ENCODE results near the gene NOC2L. TPM values are rescaled to one million over a fixed set of nuclear protein-coding genes. Genes with fewer than 3 reads are reported as not detected.
"Not testable (repeated sequence)": the region's sequence is repeated elsewhere in the genome, so short reads cannot be mapped to it uniquely, and the experiment has no call there.

Gene NOC2L
- total and polyA plus RNA-seq, 2 donors (not counting 3 experiments of a cell fraction or from before 2014, with no cell fraction given): 55.3 to 87.9 TPM

DNA sequence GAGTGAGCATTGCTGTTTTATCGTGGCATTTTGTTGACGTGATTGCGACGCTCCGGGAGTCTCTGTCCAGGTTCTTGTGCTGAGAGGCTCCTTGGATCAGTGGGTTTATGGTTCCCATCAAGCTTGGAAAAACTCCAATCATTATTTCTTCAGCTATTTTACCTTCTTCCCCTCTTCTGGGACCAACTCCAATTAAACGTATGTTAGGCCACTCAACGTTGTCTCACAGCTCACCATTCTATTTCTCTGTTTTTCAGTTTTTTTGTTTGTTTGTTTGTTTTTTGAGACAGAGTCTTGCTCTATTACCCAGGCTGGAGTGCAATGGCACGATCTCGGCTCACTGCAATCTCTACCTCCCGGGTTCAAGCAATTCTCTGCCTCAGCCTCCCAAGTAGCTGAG is 32.8 kb upstream of the NOC2L start:
- no peak overlapping the region for H2AFZ ChIP-seq (ENCODE audit: low read depth, low read length)
- no peak for TF ChIP-seq JUN (IDR thresholded peaks at IDR 0.05; ENCODE audit: borderline replicate concordance, insufficient read depth, insufficient read length, low read depth)
- no peak for TF ChIP-seq FOS (IDR thresholded peaks at IDR 0.05; ENCODE audit: borderline replicate concordance, insufficient read depth, low read length)
- no peak for TF ChIP-seq MAX (IDR thresholded peaks at IDR 0.05; ENCODE audit: insufficient read depth, insufficient read length)
- TF ChIP-seq, protein P1, sequence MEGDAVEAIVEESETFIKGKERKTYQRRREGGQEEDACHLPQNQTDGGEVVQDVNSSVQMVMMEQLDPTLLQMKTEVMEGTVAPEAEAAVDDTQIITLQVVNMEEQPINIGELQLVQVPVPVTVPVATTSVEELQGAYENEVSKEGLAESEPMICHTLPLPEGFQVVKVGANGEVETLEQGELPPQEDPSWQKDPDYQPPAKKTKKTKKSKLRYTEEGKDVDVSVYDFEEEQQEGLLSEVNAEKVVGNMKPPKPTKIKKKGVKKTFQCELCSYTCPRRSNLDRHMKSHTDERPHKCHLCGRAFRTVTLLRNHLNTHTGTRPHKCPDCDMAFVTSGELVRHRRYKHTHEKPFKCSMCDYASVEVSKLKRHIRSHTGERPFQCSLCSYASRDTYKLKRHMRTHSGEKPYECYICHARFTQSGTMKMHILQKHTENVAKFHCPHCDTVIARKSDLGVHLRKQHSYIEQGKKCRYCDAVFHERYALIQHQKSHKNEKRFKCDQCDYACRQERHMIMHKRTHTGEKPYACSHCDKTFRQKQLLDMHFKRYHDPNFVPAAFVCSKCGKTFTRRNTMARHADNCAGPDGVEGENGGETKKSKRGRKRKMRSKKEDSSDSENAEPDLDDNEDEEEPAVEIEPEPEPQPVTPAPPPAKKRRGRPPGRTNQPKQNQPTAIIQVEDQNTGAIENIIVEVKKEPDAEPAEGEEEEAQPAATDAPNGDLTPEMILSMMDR (IDR thresholded peaks at IDR 0.05; ENCODE audit: extremely low read depth in 1 of 2, insufficient read depth in 1 of 2, low read depth in 1 of 2, low read length in 2 of 2): no peak
- no peak for TF ChIP-seq POLR2A (IDR thresholded peaks at IDR 0.05; ENCODE audit: low read depth, low read length)
- TF ChIP-seq MYC (IDR thresholded peaks at IDR 0.05; ENCODE audit: low read depth, low read length): no peak
- no peak for TF ChIP-seq EZH2 (IDR thresholded peaks at IDR 0.05; ENCODE audit: borderline replicate concordance, low read depth, low read length, severe bottlenecking)
- TF ChIP-seq POLR2AphosphoS5 (IDR thresholded peaks at IDR 0.05; ENCODE audit: insufficient read depth, low read depth, low read length): no peak
- no peak for TF ChIP-seq GATA2 (IDR thresholded peaks at IDR 0.05; ENCODE audit: insufficient read depth, insufficient read length, low read depth, low read length)
- H4K20me1 ChIP-seq (replicated peaks; ENCODE audit: control insufficient read depth, extremely low read depth, insufficient read depth, low read length): no peaks in the 10 kb centered on the region
- H3K4me3 ChIP-seq (replicated peaks in 1 of 3; ENCODE audit: insufficient read depth in 1 of 3, low read depth in 1 of 3, low read length in 3 of 3): no peak overlapping the region
- DNase-seq (ENCODE audit: low read depth, low spot score): no peak
- H3K79me2 ChIP-seq (ENCODE audit: control insufficient read depth, insufficient read depth, low read length): no peaks in the 10 kb centered on the region
- ChIA-PET CTCF (interaction anchor here (2.5 to 3.9 kb wide), 2 partner anchors 8 to 10 kb away, joined by 11 to 25 read pairs; no protein-coding TSS in a partner anchor), POLR2A (no interaction called here)
- BruUV-seq (replicated peaks): no TSS peak
- H3K36me3 ChIP-seq (ENCODE audit: control insufficient read depth in 2 of 2, extremely low read depth in 1 of 2, insufficient read depth in 2 of 2, low read length in 2 of 2): no peaks in the 10 kb centered on the region
- no peak overlapping the region for H3K9ac ChIP-seq (replicated peaks; ENCODE audit: extremely low read depth, insufficient read depth, low read length)
- intact Hi-C loops (cut with micrococcal nuclease): no loop called here
- peaks cover 0 to 3% of the 10 kb centered on the region in 2 experiments for H3K27me3 ChIP-seq (ENCODE audit: control insufficient read depth in 2 of 2, insufficient read depth in 2 of 2, low read length in 2 of 2)
- no peak for FAIRE-seq
- H3K9me1 ChIP-seq (replicated peaks; ENCODE audit: control insufficient read depth, extremely low read depth, insufficient read depth, low read length): no peaks in the 10 kb centered on the region
- no peaks in the 10 kb centered on the region for H3K4me1 ChIP-seq (ENCODE audit: control insufficient read depth, extremely low read depth, insufficient read depth, low read length)
- H3K4me2 ChIP-seq (ENCODE audit: insufficient read depth, low read length): no peak overlapping the region
- H3K27ac ChIP-seq (ENCODE audit: insufficient read depth, low read depth, low read length): no peak overlapping the region
- dilution Hi-C loops (cut with MboI; ENCODE audit: extremely low pct_ligation_motif_present, low sequenced_read_pairs): no loop called here
- H3K9me3 ChIP-seq (replicated peaks; ENCODE audit: control insufficient read depth, insufficient read depth, low read length): no peaks in the 10 kb centered on the region

DNA sequence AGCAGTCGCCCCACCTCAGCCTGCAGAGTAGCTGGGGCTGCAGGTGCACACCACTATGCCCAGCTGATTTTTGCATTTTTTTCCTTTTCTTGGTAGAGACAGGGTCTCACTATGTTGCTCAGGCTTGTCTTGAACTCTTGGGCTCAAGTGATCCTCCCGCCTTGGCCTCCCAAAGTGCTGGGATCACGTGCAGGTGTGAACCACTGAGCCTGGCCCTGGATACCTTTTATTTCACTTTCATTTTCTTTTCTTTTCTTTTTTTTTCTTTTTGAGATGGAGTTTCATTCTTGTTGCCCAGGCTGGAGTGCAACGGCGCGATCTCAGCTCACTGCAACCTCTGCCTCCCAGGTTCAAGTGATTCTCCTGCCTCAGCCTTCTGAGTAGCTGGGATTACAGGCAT is 32.2 kb upstream of the NOC2L start:
- H3K4me3 ChIP-seq (replicated peaks in 1 of 3; ENCODE audit: insufficient read depth in 1 of 3, low read depth in 1 of 3, low read length in 3 of 3); H4K20me1 ChIP-seq (replicated peaks; ENCODE audit: control insufficient read depth, extremely low read depth, insufficient read depth, low read length); H3K4me2 ChIP-seq (ENCODE audit: insufficient read depth, low read length); BruUV-seq (replicated peaks); H3K27ac ChIP-seq (ENCODE audit: insufficient read depth, low read depth, low read length); dilution Hi-C loops (cut with MboI; ENCODE audit: extremely low pct_ligation_motif_present, low sequenced_read_pairs); H3K4me1 ChIP-seq (ENCODE audit: control insufficient read depth, extremely low read depth, insufficient read depth, low read length); H3K27me3 ChIP-seq (ENCODE audit: control insufficient read depth in 2 of 2, insufficient read depth in 2 of 2, low read length in 2 of 2); FAIRE-seq; H3K9me3 ChIP-seq (replicated peaks; ENCODE audit: control insufficient read depth, insufficient read depth, low read length); DNase-seq (ENCODE audit: low read depth, low spot score); H3K36me3 ChIP-seq (ENCODE audit: control insufficient read depth in 2 of 2, extremely low read depth in 1 of 2, insufficient read depth in 2 of 2, low read length in 2 of 2); H3K9me1 ChIP-seq (replicated peaks; ENCODE audit: control insufficient read depth, extremely low read depth, insufficient read depth, low read length); H3K79me2 ChIP-seq (ENCODE audit: control insufficient read depth, insufficient read depth, low read length); POLR2A ChIA-PET; H2AFZ ChIP-seq (ENCODE audit: low read depth, low read length); intact Hi-C loops (cut with micrococcal nuclease); H3K9ac ChIP-seq (replicated peaks; ENCODE audit: extremely low read depth, insufficient read depth, low read length): not testable (repeated sequence)
- CTCF ChIA-PET: interaction anchor here (2.5 kb wide), 1 partner anchor 11 kb away, joined by 11 read pairs; no protein-coding TSS in a partner anchor

DNA sequence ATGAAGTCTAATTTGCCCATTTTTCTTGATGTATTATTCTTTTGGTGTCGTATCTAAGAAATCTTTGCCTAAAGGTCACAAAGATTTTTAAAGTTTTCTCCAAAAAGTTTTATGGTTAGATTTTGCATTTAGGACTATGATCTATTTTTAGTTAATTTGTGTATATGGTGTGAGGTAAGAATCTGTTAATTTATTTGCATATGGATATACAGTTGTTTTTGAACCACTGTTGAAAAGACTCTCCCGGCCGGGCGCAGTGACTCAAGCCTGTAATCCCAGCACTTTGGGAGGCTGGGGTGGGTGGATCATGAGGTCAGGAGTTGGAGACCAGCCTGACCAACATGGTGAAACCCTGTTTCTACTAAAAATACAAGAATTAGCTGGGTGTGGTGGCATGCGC is 29.0 kb upstream of the NOC2L start:
- H3K79me2 ChIP-seq (ENCODE audit: control insufficient read depth, insufficient read depth, low read length); H3K4me3 ChIP-seq (replicated peaks in 1 of 3; ENCODE audit: insufficient read depth in 1 of 3, low read depth in 1 of 3, low read length in 3 of 3); H3K9me1 ChIP-seq (replicated peaks; ENCODE audit: control insufficient read depth, extremely low read depth, insufficient read depth, low read length); H2AFZ ChIP-seq (ENCODE audit: low read depth, low read length); dilution Hi-C loops (cut with MboI; ENCODE audit: extremely low pct_ligation_motif_present, low sequenced_read_pairs); H3K4me1 ChIP-seq (ENCODE audit: control insufficient read depth, extremely low read depth, insufficient read depth, low read length); DNase-seq (ENCODE audit: low read depth, low spot score); H3K9ac ChIP-seq (replicated peaks; ENCODE audit: extremely low read depth, insufficient read depth, low read length); H3K9me3 ChIP-seq (replicated peaks; ENCODE audit: control insufficient read depth, insufficient read depth, low read length); H3K27ac ChIP-seq (ENCODE audit: insufficient read depth, low read depth, low read length); H3K4me2 ChIP-seq (ENCODE audit: insufficient read depth, low read length); FAIRE-seq; POLR2A ChIA-PET; H4K20me1 ChIP-seq (replicated peaks; ENCODE audit: control insufficient read depth, extremely low read depth, insufficient read depth, low read length); intact Hi-C loops (cut with micrococcal nuclease); H3K36me3 ChIP-seq (ENCODE audit: control insufficient read depth in 2 of 2, extremely low read depth in 1 of 2, insufficient read depth in 2 of 2, low read length in 2 of 2); H3K27me3 ChIP-seq (ENCODE audit: control insufficient read depth in 2 of 2, insufficient read depth in 2 of 2, low read length in 2 of 2); BruUV-seq (replicated peaks): not testable (repeated sequence)
- CTCF ChIA-PET: interaction anchor here (1.9 kb wide), 1 partner anchor 14 kb away, joined by 5 read pairs; no protein-coding TSS in a partner anchor

All from endothelial cell of umbilical vein (primary cell).